WI38 (cell line): ENCODE results near the gene TAF11L10.
"Not testable (repeated sequence)": the region's sequence is repeated elsewhere in the genome, so short reads cannot be mapped to it uniquely, and the experiment has no call there.

ENCODE experiments used
- H3K4me3 ChIP-seq: 2 replicates; pipeline ENCODE4 v1.5.1; 2011; ENCODE audit warnings: low read depth, mild to moderate bottlenecking, control low read depth, low read length
- CTCF ChIP-seq: IDR thresholded peaks from 2 replicates; pipeline ENCODE4 v1.5.1; 2012; ENCODE audit warnings: low read depth, mild to moderate bottlenecking, control low read depth, low read length

The TAF11L10 gene

GRCh38 chr5:17604951-17605350 lies 7.3 kb upstream of the TAF11L10 start:
- TF ChIP-seq CTCF, result no peak
- H3K4me3 ChIP-seq, result no peak overlapping the region

GRCh38 chr5:17603880-17604279 lies 6.3 kb upstream of the TAF11L10 start, which contains the start of gene TAF11L11:
TSS of gene TAF11L11 (plus strand) at chr5:17604183.
- H3K4me3 ChIP-seq, result not testable (repeated sequence)

GRCh38 chr5:17594255-17594654 lies 3.4 kb downstream of the TAF11L10 start, which contains the start of gene TAF11L9:
TSS of gene TAF11L9 (minus strand) at chr5:17594394.
- not testable (repeated sequence) for H3K4me3 ChIP-seq

GRCh38 chr5:17590860-17591259 lies 6.8 kb downstream of the TAF11L10 start, which contains the start of gene TAF11L8:
TSS of gene TAF11L8 (minus strand) at chr5:17590960.
- not testable (repeated sequence) for H3K4me3 ChIP-seq

- H3K4me3 ChIP-seq, result not testable (repeated sequence)
These were observed 12.0 kb downstream of the TAF11L10 start, which contains the start of gene TAF11L7 for GRCh38 chr5:17585658-17586057. TSS of gene TAF11L7 (minus strand) at chr5:17585758.
